Right renal cortex interstitium (tissue), 3 donors: ENCODE results near the gene TBC1D1. TPM values are rescaled to one million over a fixed set of nuclear protein-coding genes. Genes with fewer than 3 reads are reported as not detected.
"Not testable (repeated sequence)": the region's sequence is repeated elsewhere in the genome, so short reads cannot be mapped to it uniquely, and the experiment has no call there.

ENCODE experiments used
- DNase-seq, 3 donors: peaks; one replicate each; pipeline ENCODE4 v3.0.0-alpha.2; 2013; ENCODE audit warnings: low read depth in 3 of 3, low spot score in 2 of 3
- polyA plus RNA-seq, 3 donors: library from polyadenylated mRNA; unstranded; fragments of 120-200 nt; gene quantifications; one replicate each; pipeline ENCODE4 v1.2.1, GENCODE V29; 2013; ENCODE audit not compliant: insufficient read length in 3 of 3

The TBC1D1 gene
- polyA plus RNA-seq, 3 donors: 189 to 200 (median 198) TPM

DNA sequence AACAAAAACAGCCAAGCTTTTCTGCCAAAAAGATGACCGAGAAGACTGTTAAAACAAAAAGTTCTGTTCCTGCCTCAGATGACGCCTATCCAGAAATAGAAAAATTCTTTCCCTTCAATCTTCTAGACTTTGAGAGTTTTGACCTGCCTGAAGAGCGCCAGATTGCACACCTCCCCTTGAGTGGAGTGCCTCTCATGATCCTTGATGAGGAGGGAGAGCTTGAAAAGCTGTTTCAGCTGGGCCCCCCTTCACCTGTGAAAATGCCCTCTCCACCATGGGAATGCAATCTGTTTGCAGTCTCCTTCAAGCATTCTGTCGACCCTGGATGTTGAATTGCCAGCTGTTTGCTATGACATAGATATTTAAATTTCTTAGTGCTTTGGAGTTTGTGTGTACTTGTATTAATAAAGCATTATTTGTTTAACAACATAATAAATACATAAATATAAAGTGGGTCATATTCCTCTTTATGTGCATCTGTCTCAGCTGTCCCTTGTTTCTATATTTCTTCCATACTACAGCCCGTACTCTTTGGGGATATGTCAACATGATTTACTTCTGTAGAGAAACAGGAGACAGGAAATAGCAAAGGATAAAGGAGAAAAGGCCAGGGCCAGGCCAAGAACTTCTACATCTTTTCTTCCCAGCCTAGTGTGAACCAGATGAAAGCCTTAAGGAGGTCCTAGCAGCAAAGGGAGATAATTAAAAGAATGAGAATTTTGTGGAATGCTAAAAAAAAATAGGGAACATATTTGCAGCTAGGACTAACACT, 70.0 kb downstream of the TBC1D1 start:
- DNase-seq: no peak

DNA sequence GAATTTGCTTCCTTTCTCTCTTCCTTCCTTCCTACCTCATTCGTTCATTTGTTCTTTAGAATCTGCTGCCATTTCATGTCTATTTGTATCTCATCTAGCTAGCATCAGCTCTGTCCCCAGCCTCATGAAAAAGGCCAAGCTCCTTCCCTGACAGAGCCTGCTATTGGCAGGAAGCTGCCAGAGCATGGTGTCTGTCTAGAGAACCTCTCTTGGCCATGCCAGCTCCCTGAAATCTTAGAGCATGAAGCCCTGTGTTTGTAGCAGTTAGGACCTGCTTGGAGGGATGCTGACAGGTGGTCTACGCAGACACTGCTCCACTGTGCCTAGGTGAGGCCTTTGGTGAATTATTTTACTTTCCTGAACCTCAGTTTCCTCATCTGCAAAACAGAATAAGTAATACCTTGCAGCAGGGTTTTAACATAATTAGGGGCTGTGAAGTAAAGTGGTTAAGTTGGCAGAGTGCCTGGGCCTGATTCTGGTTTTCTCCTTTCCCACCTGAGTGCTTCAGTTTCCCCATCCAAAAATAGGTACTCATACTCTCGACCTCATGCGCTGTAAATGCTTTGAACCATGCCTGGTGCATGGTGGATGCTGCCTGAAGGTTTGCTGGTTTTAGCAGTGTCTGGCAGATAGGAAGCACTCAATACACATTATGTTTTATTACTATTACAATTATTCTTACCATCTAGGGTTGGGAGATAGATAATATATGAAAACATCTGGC, 74.0 kb downstream of the TBC1D1 start:
- no peak for DNase-seq

DNA sequence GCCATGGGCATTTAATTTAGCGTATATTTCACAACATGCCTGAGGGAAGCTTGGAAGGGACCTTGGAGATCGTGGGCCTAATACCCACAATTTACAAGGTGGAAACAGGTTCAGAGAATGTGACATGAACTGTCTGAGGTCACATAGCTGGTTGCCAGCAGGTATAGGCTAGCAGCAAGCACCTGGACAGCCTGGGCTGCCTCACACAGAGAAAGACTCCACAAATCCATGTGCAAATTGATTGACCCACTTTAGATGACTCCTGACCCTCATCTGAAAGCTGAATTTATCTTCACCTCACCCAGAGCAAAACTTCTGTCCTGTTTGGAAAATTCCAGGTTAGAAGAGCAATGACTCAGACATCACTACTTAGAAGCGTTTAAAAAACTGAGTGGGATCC, 75.2 kb downstream of the TBC1D1 start:
- DNase-seq: no peak

DNA sequence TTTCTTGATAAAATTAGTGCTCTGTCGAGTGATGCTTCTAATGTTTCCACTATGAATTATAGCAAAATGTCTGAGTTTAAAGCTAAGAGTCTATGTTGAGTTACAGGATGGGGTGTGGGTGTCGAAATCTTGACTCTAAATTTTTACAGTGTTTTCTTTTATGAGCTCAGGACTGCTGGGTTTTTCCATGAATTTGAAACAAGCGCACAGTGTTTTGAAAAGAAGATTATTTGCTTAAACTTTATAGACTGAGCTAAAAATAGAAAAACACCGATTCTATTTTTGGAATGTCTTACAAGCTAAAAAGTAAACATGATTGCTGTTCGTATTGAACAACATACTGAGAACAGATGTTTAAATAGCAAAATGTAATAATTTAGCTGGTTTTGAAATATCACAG, 76.9 kb downstream of the TBC1D1 start:
- DNase-seq: no peak

DNA sequence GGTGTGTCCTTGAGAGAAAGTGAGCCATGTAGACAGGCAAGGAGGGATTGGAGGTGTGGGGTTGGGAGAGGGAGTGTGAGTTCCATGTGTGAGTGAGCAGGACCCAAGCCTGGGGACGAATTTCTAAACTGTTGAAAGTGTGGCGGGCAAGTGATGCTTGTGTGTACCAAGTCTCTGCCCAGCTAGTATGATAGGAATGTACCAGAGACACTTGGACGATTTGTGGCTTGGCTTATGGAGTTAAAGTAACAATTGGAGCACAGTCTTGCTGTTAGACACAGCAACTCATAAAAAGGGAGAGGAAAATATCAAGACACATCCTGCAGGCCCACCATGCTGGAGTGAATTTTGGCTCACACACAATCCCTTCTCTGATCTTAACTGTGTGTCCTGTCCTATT, 77.9 kb downstream of the TBC1D1 start:
- no peak for DNase-seq

DNA sequence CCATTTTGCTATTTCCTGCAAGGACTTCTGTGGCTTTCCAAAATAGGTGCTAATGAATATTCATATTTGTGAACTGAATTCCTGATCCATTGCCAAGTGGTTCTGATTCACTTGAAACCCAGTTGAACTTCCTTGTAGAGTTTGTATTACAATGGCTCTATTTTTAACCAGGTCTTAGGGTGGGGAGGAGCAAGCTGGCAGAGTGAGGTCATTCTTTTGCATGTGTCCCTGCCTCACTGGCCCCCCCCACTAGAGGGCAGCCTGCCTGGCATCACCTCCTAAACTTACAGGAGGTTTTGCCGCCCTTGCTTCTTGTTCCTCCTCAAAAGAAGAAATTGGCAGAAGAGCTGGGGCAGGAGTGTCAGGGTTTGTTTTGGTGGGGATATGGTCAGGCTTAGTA, 79.8 kb downstream of the TBC1D1 start:
- no peak for DNase-seq

DNA sequence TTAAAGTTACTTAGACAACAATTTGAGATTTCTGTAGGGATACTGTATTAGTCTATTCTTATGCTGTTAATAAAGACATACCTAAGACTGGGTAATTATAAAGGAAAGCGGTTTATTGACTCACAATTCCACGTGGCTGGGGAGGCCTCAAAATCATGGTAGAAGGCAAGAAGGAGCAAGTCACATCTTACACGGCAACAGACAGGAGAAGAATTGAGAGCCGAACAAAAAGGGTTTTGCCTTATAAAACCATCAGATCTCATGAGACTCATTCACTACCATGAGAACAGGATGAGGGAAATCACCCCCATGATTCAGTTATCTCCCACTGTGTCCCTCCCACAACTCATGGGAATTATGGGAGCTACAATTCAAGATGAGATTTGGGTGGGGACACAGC, 80.3 kb downstream of the TBC1D1 start:
- no peak for DNase-seq

DNA sequence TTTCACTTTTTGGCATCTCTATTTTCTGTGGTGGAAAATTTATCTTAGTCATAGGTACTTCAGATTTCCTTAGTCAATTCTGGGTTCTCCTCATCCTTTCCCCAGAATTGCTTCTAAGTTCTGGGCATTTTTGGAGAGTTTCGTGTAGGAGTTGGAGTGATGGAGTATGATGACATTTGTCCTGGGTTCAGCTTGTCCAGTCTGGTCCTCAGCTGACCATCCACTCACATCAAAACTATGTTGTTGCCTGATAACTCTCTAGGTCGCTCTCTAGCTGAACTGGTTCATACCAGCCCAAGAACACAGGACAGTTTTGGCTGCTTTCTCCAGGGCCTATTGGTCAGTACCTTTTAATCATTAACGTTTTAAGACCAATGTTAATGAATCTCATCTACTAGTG, 82.6 kb downstream of the TBC1D1 start:
- no peak for DNase-seq

DNA sequence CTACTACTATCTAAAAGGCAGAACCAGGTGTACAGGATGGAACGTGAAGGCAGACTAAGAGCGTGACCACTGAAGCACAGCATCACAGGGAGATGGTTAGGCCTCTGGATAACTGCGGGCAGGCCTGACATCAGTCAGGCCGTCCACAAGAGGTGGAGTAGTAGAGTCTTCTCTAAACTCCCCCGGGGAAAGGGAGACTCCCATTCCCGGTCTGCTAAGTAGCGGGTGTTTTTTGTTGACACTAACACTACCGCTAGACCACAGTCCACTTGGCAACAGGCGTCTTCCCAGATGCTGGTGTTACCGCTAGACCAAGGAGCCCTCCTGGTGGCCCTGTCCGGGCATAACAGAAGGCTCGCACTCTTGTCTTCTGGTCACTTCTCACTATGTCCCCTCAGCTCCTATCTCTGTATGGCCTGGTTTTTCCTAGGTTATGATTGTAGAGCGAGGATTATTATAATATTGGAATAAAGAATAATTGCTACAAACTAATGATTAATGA, 84.5 kb downstream of the TBC1D1 start:
- DNase-seq: not testable (repeated sequence)

DNA sequence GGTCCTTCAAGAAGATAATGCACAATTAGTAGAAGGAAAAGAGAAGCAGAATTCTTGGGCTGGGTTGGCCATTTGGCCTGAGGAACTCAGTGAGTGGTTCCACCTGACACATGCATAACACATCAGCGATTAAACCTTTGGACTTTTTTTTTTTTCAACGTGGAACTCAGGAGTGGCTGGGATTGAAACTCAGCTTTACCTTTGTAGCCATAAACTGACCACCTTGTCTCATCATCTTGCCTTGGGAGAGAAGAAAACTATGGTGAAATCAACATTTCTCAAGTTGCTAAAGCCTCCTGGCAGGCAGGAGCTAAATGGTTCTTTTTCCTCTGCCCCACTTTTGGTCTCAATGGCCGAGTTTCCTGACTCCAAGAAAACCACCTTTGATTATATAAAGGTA, 85.6 kb downstream of the TBC1D1 start:
- no peak for DNase-seq

DNA sequence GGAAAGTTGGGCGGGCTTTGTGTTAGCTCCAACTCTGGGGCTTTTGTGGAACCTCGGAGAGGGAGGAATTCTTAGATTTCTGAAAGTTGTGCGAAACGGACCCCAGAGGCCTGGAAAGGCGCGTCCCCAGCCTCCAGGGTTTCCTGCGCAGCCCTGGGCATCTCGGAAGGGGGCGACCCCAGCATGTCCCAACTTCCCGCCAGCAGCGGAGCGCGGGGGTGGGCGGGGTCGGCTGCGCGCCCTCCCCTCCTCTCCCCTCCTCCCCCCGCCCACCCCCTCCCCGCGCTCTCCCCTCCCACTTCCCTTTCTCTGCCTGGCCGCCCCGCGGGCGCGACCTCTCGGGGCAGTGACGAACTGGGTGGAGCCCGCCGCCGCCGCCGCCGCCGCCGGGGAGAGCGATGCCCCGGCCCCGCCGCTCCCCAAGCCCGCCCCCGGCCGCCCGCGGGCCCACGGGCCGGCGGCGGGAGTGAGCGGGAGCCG, 86.1 kb downstream of the TBC1D1 start:
- no peak for DNase-seq

DNA sequence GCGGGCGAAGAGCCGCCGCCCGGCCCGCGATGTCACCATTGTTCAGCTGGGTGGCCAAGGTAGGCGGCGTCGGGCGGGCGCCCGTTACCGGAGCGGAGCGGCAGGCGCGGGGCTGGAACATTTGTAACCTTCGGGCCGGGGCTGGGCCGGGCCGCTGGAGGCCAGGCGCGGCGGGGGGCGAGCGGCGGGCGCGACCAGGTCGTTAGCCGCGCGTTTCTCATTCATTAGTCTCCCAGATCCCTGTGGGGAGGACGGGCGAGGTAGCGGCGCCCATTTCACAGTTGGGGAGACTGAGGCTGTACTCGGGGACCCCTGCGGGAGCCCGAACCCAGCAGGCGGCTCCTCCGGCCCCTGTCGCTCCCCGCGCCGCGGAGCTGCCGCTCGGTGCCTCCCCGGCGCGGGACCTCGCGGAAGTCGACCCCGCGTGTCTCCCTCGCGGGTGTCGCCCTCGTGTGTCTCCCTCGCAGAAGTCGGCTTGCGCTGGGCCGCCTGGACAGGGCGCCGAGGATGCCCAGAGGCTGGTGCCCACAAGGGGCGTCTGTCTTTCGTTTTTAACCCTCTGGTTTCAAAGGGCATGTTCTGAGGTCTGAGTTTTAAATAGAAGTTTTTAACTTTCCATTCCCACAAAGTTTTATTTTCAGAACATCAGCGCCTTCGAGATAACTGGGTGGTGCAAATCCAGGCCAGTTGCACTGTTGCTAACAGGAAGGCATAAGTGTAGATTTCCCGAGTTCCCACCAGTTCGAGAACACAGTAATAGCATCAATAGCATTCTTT, 86.8 kb downstream of the TBC1D1 start:
- no peak for DNase-seq

DNA sequence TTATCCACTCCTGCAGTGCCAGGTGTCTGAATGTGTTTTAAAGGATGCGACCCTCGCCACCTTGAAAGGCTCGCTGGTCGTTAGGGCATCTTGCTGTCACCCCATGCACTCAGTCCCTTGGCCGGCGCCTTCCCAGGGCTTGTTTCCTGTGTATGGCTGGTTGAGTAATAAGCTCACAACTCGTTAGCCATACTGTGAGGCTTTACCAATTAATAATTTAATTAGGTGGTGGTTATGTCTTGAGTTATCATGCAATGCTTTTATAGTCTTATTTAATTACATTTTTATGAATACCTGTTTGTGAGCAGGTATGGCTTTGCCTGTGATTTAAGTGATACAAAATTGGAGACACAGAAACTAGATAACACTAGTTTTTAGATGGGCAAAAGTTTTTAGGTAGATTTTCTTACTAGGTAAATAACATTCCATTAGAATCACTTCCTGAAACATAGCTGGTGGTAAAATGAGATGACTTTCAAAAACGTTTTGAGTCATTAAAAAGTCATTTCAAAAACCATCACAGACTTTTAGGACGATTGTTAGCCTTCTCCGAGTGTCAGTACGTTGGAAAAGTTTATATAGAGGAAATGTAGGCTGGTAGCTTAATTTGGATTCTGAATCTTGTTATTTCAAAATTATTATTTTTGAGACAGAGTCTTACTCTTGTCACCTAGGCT, 87.5 kb downstream of the TBC1D1 start:
- DNase-seq: no peak

DNA sequence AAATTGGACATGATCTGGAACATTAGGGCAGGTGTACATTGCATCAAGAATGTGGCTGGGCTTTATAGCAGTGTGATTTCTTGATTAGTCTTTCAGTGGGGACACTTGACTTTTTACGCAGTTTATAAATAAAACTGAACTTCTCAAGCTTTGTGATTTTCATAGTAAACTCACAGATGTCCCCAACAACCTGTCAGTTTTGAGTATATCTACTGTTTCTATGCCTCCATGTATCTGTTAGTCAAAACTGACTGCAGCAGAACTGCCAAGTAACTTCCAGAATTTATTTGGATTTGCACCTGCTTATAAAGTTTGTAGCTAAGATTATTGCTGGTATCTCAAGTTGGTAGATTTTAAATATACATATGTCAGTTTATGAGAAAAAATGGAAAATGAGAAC, 89.4 kb downstream of the TBC1D1 start:
- DNase-seq: no peak

DNA sequence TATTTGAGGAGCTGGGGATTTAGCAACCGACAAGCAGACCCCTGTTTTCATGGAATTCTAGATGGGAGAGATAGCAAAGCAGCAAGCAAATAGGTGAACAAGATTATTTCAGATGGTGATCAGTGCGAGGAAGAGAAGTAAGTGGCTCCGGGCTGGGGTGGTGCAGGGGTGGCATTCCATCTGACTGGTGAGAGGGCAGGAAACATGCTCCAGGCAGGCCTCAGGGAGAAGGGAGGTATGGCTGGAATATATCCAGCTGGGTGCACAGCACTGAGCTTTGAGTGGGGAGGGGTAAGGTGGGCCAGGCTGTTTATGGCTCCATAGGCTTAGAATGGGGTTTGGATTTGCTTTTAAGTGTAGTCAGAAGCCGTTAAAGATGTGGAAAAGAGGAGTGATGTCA, 90.5 kb downstream of the TBC1D1 start:
- DNase-seq: no peak

DNA sequence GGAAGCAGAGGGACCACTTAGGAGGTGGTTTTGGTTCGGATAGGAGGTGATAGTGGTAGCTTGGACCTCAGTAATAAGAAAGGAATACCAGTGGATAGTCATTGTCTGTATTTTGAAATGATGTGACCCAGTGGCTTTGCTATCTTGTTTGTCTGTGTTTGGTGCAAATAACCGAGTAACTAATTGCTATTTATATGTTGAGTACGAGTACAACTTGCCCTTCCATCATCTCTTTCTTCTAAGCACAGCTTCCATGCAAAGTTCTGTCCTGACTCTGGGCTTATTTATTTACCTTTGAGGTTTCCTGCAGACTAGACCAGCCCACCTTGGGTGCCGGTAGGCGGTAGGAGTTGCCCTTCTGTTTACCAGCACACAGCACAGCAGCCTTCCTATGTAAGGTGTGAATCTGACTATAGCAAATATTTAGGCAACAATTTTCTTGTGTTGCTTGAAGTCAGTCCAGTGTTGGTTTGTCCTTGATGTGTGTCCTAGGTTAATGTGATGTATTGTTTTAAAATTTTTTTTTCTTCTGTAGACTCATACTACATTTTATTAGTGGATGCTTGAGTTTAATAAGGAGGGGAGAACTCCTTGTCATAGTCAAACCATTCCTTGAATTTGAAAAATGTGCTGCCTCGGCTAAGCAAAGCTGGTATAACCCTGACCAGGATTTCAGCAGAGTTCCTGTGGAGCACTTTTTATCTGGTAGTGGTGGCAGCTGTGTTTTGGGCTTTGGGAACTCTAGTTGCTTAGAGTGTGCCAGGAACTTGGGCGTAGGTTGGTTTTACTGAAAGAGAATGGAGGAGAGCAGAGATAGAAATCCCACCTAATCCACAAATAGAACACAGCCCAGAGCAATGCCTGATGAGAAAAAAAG, 91.2 kb downstream of the TBC1D1 start:
- no peak for DNase-seq

DNA sequence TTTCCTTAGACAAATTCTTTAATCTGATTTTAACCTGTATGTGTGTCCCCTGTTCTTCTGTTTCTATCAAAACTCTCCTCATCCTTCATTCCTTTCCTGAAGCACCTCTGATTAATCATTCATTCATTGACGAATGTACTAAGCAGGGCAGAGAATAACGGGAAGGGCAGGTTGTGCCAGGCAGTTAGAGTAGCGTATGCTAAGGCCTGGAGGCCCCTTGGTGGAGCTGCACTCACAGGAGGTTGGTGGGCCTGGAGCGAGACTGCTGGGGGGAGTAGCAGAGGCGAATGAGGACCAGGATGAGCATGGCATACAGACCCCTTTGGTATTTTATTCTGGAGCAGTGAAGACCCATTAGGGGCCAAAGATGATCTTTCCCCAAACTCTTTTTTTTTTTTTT, 91.9 kb downstream of the TBC1D1 start:
- DNase-seq: no peak

DNA sequence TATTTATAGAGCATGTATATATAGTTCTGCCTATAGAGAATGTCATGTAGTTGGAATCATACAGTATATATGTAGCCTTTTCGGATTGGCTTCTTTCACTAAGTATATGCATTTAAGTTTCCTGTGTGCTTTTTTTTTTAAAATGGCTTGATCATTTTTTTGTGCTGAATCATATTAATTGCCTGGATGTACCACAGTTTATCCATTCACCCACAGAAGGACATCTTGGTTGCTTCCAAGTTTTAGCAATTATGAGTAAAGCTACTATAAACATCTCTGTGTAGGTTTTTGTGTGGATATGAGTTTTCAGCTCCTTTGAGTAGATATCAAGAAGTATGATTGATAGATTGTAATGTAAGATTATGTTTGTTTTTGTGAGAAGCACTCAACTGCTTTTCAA, 93.1 kb downstream of the TBC1D1 start:
- DNase-seq: no peak

DNA sequence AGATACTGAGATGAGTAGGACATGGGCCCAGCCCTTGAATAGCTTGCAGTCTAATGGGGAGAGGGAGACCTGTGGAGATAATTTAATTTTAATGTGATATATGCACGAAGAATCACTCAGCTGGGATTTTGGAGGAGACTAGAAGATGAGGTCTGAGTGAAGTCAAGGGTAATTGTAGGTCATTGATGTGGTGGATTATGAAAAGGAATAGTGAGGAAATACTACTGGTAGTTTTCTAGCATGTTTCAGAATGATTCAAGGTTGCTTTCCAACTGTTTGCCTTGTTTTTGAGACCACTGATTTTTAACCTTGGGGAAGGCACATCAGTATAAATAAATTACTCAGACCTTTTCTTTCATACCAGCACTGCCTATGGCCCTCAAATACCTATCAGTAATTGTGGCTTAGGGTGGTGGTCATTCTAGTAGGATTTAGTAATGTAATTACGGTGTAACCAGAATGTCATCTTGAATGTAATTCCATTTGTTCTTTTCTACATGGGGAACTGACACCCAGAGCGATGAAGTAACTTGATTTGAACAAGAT, 94.9 kb downstream of the TBC1D1 start:
- DNase-seq: no peak
